Measurements from ENCODE around the gene FAHD1.

Gene FAHD1

GRCh38 chr16:1790261-1790610, 36.8 kb upstream of the FAHD1 start:
- TF ChIP-seq, protein P1, sequence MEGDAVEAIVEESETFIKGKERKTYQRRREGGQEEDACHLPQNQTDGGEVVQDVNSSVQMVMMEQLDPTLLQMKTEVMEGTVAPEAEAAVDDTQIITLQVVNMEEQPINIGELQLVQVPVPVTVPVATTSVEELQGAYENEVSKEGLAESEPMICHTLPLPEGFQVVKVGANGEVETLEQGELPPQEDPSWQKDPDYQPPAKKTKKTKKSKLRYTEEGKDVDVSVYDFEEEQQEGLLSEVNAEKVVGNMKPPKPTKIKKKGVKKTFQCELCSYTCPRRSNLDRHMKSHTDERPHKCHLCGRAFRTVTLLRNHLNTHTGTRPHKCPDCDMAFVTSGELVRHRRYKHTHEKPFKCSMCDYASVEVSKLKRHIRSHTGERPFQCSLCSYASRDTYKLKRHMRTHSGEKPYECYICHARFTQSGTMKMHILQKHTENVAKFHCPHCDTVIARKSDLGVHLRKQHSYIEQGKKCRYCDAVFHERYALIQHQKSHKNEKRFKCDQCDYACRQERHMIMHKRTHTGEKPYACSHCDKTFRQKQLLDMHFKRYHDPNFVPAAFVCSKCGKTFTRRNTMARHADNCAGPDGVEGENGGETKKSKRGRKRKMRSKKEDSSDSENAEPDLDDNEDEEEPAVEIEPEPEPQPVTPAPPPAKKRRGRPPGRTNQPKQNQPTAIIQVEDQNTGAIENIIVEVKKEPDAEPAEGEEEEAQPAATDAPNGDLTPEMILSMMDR (IDR thresholded peaks at IDR 0.05; ENCODE audit: low read length, missing control alignments), result no peak
- no peak for DNase-seq (ENCODE audit: low read depth)
- H3K4me3 ChIP-seq (replicated peaks; ENCODE audit: low read depth, low read length), result no peak overlapping the region

DNA sequence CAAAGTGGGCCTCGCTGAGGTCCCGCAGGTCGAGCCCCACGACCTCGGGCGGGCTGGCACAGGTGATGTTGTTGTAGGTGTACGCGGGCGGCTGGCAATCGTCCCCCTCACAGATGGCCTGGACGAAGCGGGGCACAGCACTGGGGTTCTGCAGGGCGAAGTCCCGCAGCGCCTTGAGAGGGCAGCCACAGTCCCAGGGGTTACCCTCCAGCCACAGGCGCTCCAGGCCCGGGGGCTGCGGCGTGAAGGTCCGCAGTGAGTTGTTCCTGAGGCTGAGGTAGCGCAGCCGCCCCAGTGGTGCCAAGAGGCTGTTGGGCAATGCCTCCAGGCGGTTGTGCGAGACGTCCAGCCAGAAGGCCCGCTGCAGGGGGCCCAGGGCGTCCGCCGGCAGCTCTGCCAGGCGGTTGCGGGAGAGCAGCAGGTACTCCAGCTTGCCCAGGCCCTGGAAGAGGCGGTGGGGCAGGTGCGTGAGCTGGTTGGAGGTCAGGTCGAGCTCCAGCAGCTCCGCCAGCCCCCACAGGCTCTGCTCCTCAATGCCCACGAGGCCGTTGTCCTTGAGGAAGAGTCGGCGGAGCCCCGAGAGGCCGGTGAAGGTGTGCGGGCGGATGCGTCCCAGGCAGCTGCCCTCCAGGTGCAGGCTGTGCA, 36.3 kb upstream of the FAHD1 start:
- H3K4me3 ChIP-seq (replicated peaks; ENCODE audit: low read depth, low read length), result no peak overlapping the region
- TF ChIP-seq, protein P1 (IDR thresholded peaks at IDR 0.05; ENCODE audit: low read length, missing control alignments), result no peak
- DNase-seq (ENCODE audit: low read depth), result no peak

- TF ChIP-seq, protein P1 (IDR thresholded peaks at IDR 0.05; ENCODE audit: low read length, missing control alignments), result no peak
- no peak for DNase-seq (ENCODE audit: low read depth)
- no peak overlapping the region for H3K4me3 ChIP-seq (replicated peaks; ENCODE audit: low read depth, low read length)
Measured at GRCh38 chr16:1791256-1791942, 35.6 kb upstream of the FAHD1 start.

DNA sequence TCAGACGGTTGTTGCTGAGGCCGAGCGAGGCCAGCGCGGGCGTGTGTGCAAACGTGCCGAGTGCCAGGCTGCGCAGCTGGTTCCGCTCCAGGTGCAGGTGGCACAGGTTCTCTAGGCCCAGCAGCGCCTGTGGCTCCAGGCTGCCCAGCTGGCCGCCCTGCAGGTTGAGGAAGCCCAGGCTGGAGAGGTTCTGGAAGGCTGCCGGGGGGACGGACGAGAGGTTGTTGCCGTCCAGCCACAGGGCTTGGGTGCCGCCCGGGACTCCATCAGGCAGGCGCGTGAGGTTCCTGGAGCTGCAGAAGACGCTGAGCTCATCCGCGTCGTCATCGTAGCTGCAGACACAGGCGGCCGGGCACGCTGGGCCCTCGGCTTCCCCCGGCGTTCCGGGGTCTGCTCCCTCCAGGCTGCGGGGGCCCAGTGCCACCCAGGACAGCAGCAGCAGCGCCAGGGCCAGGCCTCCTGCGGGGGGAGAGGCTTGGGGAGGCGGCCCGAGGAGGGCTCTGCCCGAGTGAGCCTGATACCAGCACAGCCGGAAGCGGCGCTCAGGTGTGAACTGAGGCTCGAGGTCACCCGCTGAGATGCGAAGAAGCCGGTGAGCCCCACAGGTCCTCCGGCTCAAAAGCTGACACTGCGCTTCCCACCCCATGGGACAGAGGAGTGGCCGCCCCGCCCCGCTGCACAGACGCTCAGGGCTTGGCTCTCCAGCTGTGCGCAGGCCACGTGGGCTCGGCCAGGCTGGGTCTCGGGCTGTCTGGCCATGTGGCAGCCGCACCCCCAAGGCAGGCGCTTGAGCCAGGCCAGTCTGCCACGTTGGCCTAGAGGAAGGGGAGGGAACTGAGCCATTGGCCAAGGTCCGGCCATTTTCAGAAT, 34.8 kb upstream of the FAHD1 start:
- TF ChIP-seq, protein P1 (IDR thresholded peaks at IDR 0.05; ENCODE audit: low read length, missing control alignments), result no peak
- DNase-seq (ENCODE audit: low read depth), result no peak
- no peak overlapping the region for H3K4me3 ChIP-seq (replicated peaks; ENCODE audit: low read depth, low read length)

DNA sequence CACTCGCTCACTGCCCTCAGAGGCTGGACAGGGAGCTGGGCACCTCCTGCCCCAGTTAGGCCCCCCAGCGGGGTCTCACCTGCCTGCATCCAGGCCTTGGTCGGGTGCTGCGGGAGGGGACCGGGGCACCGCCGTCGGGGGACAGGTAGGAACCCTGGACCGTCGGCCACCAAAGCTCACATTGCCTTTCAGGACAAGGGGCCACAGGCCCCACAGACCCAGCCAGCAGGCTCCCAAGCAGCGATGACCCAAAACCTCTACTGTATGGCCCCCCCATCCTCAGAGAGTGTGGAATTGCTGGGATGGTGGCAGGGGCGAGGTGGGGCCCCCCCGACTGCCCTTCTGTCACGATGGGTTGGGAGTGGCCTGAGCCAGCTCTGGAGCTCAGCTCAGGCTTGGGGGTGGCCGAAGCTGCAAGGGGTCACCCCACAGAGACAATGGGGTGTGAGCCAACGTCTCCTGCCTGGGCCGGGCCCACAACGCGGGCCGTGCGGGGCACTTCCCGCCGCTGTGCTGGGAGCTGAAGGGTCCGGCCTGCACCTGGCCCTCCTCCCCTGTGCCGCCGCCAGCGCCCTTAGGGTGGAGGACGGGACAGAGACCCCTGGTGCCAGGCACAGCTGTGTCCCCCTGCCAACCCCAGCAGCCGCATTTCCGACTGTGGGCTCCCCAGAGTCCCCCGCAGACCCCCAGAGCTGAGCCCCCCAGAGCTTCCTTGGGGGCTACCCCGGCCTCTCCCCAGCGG, 34.0 kb upstream of the FAHD1 start:
- DNase-seq (ENCODE audit: low read depth), result no peak

More for the DNA sequence above, 34.0 kb upstream of the FAHD1 start:
- no peak overlapping the region for H3K4me3 ChIP-seq (replicated peaks; ENCODE audit: low read depth, low read length)
- TF ChIP-seq, protein P1 (IDR thresholded peaks at IDR 0.05; ENCODE audit: low read length, missing control alignments), result no peak

All from fibroblast of pulmonary artery (primary cell).